Effector memory CD4-positive, alpha-beta T cell (primary cell): ENCODE measurements around the gene SRSF8.
"Not testable (repeated sequence)": the region's sequence is repeated elsewhere in the genome, so short reads cannot be mapped to it uniquely, and the experiment has no call there.

Experiments
- DNase-seq, 3 donors: peaks; one replicate each; pipeline ENCODE4 v3.0.0-alpha.2; 2020
- H3K27ac ChIP-seq: 2 replicates; pipeline ENCODE4 v1.7.0; 2013; ENCODE audit warnings: mild to moderate bottlenecking, low read length, moderate library complexity; ENCODE audit not compliant: insufficient read depth, poor library complexity, severe bottlenecking
- H3K27me3 ChIP-seq: replicated peaks from 2 replicates; pipeline ENCODE4 v1.7.0; 2013; ENCODE audit warnings: mild to moderate bottlenecking, low read length; ENCODE audit not compliant: insufficient read depth, control insufficient read depth, poor library complexity, severe bottlenecking
- H3K36me3 ChIP-seq: 2 replicates; pipeline ENCODE4 v1.7.0; 2013; ENCODE audit warnings: mild to moderate bottlenecking, low read length, moderate library complexity; ENCODE audit not compliant: control insufficient read depth, insufficient read depth
- H3K4me1 ChIP-seq: 2 replicates; pipeline ENCODE4 v1.7.0; 2013; ENCODE audit warnings: low read length, mild to moderate bottlenecking; ENCODE audit not compliant: control insufficient read depth, insufficient read depth, poor library complexity, severe bottlenecking
- H3K4me3 ChIP-seq: 2 replicates; pipeline ENCODE4 v1.7.0; 2013; ENCODE audit warnings: low read length, low read depth, mild to moderate bottlenecking; ENCODE audit not compliant: insufficient read depth, poor library complexity, severe bottlenecking
- H3K9me3 ChIP-seq: 2 replicates; pipeline ENCODE4 v1.7.0; 2013; ENCODE audit warnings: mild to moderate bottlenecking, low read length, moderate library complexity; ENCODE audit not compliant: control insufficient read depth

SRSF8 gene

DNA sequence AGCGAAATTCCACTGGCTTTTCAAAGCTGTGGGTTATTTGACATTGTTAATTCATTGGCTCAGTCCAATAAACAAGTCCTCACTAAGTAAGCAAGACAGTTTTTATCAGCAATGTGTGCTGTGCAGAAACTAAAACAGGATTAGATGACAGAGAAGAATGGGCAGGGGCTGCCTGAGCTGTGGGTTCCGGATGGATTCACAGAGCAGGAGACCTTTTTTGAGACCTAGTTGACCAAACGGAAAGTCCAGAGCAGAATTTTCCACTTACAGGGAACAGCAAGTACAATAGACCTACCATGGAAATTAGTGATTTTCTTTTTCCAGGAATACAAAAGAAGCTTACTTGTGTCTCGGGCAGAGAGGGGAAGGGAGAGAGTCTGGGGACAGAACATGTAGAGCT lies 22.7 kb upstream of the SRSF8 start:
- Histone ChIP-seq H3K4me1 (no peaks in the 10 kb centered on the region), H3K27ac (no peak overlapping the region), H3K36me3 (no peaks in the 10 kb centered on the region), H3K27me3 (no peaks in the 10 kb centered on the region), H3K4me3 (no peak overlapping the region), H3K9me3 (no peaks in the 10 kb centered on the region)
- DNase-seq = no peak

GRCh38 chr11:95045812-95046211 lies 20.9 kb upstream of the SRSF8 start:
- Histone ChIP-seq H3K4me1 (no peaks in the 10 kb centered on the region), H3K9me3 (no peaks in the 10 kb centered on the region), H3K4me3 (no peak overlapping the region), H3K27me3 (no peaks in the 10 kb centered on the region), H3K36me3 (no peaks in the 10 kb centered on the region), H3K27ac (no peak overlapping the region)
- DNase-seq = no peak

DNA sequence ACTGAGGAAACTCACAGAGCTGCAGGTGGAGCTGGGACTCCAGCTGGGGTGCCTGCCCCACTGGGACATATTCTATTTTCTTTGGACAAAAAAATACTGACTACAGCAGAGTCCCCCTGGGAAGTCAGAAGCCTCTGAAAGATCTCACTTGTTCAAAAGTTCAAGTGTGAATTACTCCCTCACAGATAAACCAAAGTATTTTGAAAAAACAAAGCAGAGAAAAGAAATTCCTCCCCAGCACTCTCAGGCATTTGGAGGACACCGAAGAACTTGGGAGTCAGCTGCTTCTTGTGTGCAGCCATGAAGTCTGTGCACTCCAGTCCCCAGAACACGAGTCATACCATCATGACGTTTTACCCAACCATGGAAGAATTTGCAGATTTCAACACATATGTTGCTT lies 17.6 kb upstream of the SRSF8 start, which contains the start of gene KDM4F:
Gene KDM4F (plus strand): TSS at position 301 of the 400 bp plus-strand sequence.
- H3K4me1 ChIP-seq, H3K27me3 ChIP-seq, H3K36me3 ChIP-seq, H3K4me3 ChIP-seq, H3K27ac ChIP-seq, H3K9me3 ChIP-seq, DNase-seq: not testable (repeated sequence)

GRCh38 chr11:95050595-95051202 lies 16.0 kb upstream of the SRSF8 start:
- no peak overlapping the region for H3K27ac ChIP-seq
- no peak for DNase-seq
- no peaks in the 10 kb centered on the region for H3K4me1 ChIP-seq

GRCh38 chr11:95054356-95054755 lies 12.4 kb upstream of the SRSF8 start:
- no peak overlapping the region for H3K4me3 ChIP-seq
- no peaks in the 10 kb centered on the region for H3K4me1 ChIP-seq
- no peaks in the 10 kb centered on the region for H3K9me3 ChIP-seq
- DNase-seq = no peak
- H3K36me3 ChIP-seq = no peaks in the 10 kb centered on the region
- no peaks in the 10 kb centered on the region for H3K27me3 ChIP-seq
- H3K27ac ChIP-seq = no peak overlapping the region

More at GRCh38 chr11:95050595-95051202, 16.0 kb upstream of the SRSF8 start:
- Histone ChIP-seq H3K36me3 (no peaks in the 10 kb centered on the region), H3K4me3 (no peak overlapping the region), H3K27me3 (no peaks in the 10 kb centered on the region), H3K9me3 (no peaks in the 10 kb centered on the region)

GRCh38 chr11:95055283-95055897 lies 11.3 kb upstream of the SRSF8 start:
- no peaks in the 10 kb centered on the region for H3K36me3 ChIP-seq

GRCh38 chr11:95057959-95058358 lies 8.8 kb upstream of the SRSF8 start:
- H3K36me3 ChIP-seq = no peaks in the 10 kb centered on the region
- DNase-seq = no peak
- no peak overlapping the region for H3K27ac ChIP-seq
- H3K9me3 ChIP-seq = no peaks in the 10 kb centered on the region
- H3K4me1 ChIP-seq = no peaks in the 10 kb centered on the region
- H3K4me3 ChIP-seq = no peak overlapping the region
- H3K27me3 ChIP-seq = no peaks in the 10 kb centered on the region

More at GRCh38 chr11:95055283-95055897, 11.3 kb upstream of the SRSF8 start:
- Histone ChIP-seq H3K27ac (no peak overlapping the region), H3K4me3 (no peak overlapping the region), H3K4me1 (no peaks in the 10 kb centered on the region), H3K27me3 (no peaks in the 10 kb centered on the region), H3K9me3 (no peaks in the 10 kb centered on the region)
- DNase-seq = no peak

DNA sequence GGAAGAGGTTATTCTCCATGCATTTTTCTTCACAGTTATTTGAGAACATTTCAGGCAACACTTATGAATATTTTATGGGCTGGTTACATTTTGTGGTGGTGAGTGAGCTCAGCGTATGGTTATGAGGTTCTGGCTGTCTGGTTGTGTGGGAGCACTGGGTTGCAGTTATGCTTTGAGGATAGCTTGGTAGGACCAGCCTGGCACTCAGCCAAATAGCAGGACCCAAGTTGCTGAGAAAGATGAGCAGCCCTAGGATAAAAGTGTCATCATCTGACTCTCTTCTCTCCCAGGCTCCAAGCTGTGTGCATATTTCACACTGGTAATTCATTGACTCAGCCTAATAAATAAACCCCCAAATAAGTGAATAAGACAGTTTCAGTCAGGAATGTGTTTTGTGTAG lies 8.1 kb upstream of the SRSF8 start:
- no peak for DNase-seq
- Histone ChIP-seq H3K36me3 (no peaks in the 10 kb centered on the region), H3K4me1 (no peaks in the 10 kb centered on the region), H3K27me3 (no peaks in the 10 kb centered on the region), H3K27ac (no peak overlapping the region), H3K9me3 (no peaks in the 10 kb centered on the region), H3K4me3 (no peak overlapping the region)

DNA sequence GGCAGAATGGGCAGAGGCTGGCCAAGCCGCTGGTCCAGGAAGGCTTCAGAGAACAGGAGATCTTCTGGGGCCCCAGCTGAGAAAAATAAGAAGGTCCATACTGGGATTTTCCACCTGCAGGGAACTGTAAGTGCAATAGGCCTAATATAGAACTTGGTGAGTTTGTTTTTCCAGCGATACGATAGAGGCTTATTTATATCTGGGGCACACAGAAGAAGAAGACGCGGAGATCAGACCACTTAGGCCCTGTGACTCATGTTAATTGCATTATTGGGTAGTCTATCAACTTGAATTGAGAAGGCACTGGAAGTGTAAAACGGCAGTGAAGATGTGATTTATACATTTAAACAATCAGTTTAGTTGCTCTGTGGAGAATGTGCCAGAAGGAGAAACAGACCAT lies 7.7 kb upstream of the SRSF8 start:
- no peaks in the 10 kb centered on the region for H3K9me3 ChIP-seq
- no peaks in the 10 kb centered on the region for H3K36me3 ChIP-seq
- no peak for DNase-seq
- H3K27ac ChIP-seq = no peak overlapping the region
- H3K27me3 ChIP-seq = no peaks in the 10 kb centered on the region
- H3K4me3 ChIP-seq = no peak overlapping the region
- H3K4me1 ChIP-seq = no peaks in the 10 kb centered on the region

DNA sequence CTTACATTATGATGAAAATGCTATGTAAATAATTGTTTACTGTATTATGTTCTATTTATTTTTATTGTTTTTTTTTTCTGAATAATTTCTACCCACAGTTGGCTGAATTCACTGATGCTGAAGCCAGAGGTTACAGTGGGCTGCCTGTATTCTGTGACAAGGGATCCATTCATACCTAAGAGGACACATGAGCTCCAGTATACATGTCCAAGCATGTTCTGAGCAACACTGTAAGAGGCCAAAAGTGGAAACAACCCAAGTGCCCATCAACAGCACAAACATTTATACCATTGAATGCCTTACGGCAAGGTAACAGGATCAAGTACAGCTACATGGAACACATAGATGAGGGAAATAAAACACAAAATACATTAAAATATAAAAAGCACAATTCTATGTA lies 1.4 kb upstream of the SRSF8 start:
- no peak for DNase-seq

More for the DNA sequence above, 1.4 kb upstream of the SRSF8 start:
- no peaks in the 10 kb centered on the region for H3K9me3 ChIP-seq
- peaks cover 5% of the 10 kb centered on the region for H3K4me1 ChIP-seq
- no peak overlapping the region for H3K27ac ChIP-seq
- H3K36me3 ChIP-seq = no peaks in the 10 kb centered on the region
- no peaks in the 10 kb centered on the region for H3K27me3 ChIP-seq
- no peak overlapping the region for H3K4me3 ChIP-seq
